RPMI8226 (cell line): ENCODE measurements around the gene HMGA1.
A peak's percentile ranks its signal among the peaks of the same experiment; 100 is the strongest.

ENCODE experiments used
- DNase-seq: peaks from one replicate; pipeline ENCODE4 v3.0.0-alpha.2; 2015

The HMGA1 gene, protein sequence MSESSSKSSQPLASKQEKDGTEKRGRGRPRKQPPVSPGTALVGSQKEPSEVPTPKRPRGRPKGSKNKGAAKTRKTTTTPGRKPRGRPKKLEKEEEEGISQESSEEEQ

GRCh38 chr6:34236443-34237315, at the start of gene HMGA1:
HMGA1 (plus strand) TSS chr6:34236873; CDS start chr6:34240781, 3,908 bp downstream.
- peak; percentile 98 for DNase-seq

- DNase-seq: peak; percentile 88
Observed at GRCh38 chr6:34189806-34190503, 46.7 kb upstream of the HMGA1 start.

GRCh38 chr6:34190504-34191122, 46.1 kb upstream of the HMGA1 start:
- DNase-seq: no peak

DNA sequence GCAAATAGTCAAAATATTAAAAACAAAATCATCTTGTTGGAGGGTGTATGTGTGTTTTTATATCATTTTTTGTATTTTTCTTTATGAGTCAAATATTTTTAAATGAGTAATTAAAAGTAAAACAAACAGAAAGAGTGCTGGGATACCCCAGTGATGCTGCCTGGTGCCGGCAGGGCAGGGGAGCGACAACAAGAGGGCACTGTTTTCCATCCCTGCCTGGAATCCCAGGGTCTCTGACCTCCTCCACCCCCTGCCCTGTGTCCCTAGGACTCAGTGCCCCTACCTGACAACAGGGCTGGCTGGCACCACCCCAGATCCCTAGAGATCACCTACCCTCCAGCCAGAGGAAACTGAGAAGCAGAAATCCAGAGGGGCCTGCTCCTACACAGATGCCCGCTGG, 41.9 kb upstream of the HMGA1 start:
- no peak for DNase-seq

DNA sequence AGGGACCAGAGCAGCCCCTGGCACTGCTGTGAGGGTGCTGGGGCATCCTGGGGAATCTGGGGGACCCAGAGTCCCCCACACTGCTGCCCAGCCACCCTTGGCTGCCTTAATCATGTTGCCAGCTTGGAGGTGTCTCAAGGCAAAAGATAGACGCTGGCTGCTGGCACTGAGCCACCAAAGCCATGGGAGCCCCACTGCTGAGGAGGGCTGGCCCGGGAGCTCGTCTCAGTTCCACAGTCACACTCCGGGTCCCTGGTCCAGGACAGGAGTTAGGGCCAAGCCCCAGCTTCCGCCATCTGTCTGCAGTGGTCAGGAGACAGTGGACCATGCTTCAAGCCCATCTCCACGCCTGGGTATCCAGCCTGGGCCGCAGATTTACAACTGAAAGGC, 41.0 kb upstream of the HMGA1 start:
- DNase-seq: no peak

GRCh38 chr6:34196116-34196832, 40.4 kb upstream of the HMGA1 start:
- peak; percentile 84 for DNase-seq

DNA sequence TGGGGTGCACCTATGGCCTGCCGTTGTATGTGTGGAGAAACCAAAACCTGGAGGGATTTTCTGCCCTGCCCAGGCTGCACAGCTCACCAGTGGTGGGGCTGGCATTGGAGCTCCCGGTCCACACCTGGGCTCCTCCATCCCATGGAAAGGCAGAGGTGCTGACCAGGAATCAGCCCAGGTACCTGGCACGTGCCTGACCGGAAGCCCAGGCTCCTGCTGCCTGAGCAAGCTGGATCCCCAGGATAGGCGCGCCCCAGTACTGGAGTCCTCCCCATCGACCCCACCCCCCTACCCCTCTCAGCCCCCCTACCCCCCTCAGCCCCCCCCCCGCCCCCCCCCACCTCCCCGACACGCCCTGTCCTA, 39.9 kb upstream of the HMGA1 start:
- DNase-seq: no peak

DNA sequence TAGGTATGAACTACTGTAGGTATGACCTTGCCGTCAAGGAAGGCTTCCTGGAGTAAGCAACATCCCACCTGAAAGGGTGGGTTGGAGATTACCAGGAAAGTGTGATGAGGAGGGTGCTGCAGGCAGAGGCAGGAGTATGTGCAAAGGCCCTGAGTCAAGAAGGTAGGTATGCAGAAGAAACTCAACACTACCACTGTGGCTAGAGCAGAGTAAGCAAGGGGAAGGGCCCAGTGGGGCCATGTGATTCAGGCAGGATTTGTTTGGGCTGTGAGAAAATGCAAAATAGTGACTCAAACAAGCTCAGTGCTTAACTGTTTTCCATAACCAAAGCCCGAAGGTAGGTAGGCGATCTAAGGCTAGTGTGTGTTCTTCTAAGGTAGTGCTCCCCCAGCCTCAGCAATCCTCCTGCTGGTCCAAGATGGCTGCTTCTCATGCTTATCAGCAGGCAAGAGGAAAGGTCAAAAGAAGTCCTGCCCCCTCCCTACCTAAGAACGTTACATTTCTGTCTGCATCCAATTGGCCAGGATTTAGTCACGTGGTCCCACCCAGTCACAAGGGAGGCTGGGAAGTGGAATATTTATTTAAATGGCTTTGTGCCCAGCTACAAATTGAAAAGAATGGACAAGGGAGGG, 36.2 kb upstream of the HMGA1 start:
- DNase-seq: no peak

DNA sequence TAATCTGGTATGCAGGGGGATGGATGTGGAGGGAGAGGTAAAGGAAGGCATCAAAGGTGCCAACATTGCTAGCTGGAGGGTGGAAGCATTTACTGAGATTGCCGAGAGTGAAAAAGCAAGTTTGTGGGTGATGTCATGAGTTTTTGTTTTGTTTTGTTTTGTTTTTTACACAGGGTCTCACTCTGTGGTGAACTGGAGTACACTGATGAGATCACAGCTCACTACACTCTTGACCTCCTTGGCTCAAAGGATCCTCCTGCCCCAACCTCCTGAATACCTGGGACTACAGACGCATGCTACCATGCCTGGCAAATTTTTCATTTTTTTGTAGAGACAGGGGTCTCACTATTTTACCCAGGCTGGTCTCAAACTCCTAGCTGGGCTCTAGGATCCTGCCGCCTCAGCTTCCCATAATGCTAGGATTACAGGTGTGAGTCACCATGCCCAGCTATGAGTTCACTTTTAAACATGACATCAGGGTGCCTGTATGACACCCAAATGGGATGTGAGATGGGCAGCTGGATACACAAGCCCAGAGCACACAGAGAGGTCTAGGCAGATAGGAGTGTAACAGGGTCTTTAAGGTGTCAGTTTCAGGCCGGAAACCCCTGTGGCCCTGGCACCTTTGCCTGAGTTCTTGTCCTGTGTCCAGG, 35.1 kb upstream of the HMGA1 start:
- no peak for DNase-seq

DNA sequence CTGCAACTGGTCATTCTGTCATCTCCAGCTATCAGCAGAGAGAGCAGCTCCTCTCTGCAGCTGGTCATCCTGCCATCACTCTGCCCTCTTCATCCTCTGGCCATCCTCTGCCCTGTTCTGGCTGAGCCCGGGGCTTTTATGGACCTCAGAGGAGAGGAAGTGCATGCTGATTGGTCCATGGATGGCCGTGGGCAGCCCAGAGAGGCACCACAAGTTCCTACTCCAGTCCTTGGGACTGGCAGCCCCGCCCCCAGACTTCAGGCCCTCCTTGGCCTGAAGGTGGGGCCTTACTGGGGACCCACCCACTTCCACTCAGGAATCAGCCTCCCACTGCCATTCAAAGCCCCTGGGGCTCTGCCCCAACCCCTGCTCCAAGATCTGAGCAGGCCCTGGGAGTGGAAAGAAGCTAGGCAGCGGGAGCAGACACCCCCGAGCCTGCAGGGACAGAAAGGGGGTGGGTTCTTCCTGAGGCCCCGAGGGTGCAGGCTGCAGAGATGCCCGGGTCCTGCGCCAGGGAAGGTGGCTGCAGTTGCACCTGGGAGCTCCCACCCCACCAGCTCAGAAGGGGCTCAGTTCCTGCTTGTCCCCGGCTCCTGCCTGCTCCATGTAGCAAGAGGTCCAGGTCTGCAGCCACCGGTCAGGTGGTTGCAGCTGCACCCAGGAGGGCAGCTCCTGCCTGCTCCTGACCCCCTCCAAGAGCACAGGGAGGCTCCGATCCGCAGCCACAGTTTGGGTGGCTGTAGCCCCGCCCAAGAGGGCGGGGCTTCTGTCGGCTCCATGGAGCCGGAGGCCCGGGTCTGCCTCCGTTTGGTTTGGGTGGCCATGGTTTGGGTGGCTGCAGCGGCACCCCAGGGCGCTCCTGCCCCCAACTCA, 34.1 kb upstream of the HMGA1 start:
- no peak for DNase-seq

DNA sequence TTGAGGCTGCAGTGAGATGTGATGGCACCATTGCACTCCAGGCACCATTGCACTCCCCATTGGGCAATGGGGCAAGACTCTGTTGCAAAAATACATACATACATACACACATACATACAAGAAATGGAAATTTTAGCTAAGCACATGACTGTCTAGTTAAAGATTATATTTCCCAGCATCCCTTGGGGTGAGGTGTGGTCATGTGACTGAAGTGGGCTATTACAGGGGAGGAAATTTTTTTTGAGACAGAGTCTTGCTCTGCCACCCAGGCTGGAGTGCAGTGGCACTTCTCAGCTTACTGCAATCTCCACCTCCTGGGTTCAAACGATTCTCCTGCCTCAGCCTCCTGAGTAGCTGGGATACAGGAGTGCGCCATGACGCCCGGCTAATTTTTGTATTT, 32.0 kb upstream of the HMGA1 start:
- DNase-seq: no peak

DNA sequence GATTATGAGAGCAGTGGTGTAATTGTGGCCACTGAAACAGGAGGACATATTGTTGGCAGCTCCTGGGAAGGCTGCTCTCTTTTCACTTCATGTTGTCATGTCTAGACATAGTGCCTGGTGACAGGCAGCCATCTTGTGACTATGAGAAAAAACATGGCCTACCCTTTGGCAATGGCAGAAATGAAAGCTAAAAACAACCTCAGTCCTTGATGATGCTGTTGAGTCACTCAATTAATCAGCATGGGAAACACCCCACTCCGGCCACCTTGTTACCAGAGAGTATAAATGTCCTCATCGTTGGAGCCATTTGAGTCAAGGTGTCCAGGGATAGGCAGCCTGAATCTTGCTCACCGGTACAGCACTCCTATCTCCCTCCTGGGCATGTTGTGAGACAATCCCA, 31.2 kb upstream of the HMGA1 start:
- no peak for DNase-seq

GRCh38 chr6:34205916-34206315, 30.8 kb upstream of the HMGA1 start:
- DNase-seq: no peak

DNA sequence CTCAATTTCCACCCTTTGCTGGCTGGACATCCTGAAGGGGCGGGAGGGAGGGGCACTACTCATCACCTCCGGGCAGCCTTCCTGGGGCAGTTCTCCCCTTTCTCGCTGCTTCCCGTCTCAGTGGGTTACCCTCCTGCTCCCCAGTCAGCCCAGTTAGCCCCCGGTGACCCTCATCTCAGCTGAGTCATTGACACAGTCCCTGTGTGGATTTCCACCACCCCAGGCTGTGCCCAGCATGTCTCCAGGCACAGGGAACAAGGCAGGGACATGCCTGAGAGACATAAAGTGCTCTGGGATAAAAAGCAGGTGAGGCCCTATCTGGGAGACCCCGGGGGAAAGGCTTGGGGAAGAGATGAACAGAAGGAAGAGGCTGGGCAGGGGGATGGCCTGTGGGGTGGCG, 29.9 kb upstream of the HMGA1 start:
- no peak for DNase-seq

DNA sequence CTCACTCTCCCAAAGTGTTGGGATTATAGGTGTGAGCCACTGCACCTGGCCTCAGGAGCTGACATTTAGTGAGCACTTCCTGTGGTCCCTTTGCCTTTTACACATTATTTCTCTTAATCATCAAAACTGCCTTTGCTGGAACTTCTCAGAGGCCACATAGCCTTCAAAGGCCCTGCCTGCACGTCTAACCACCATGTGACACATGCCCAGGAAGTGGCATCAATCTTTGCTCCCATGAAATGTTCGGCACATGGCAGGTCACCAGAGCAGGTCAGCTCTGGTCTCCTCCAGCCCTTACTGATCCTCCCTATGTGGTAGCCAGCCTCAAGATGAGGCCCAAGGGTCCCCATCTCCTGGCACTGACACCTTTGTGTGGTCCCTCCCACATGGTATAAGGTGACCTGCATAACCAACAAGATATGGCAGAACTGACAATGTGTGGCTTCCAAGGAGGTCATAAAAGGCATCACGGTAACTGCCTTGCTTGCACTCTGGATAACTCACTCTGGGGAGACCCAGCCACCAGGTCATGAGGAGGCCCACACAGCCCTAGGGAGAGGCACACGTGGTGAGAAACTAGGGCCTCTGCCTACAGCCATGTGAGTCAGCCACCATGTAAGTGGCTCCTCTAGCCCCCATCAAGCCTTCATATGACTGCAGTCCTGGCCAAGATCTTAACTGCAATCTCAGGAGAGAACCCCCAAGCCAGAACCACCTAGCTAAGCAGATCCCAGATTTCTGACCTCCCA, 28.8 kb upstream of the HMGA1 start:
- DNase-seq: no peak

GRCh38 chr6:34213772-34214171, 22.9 kb upstream of the HMGA1 start:
- no peak for DNase-seq

- no peak for DNase-seq
Observed at GRCh38 chr6:34218691-34219090, 18.0 kb upstream of the HMGA1 start.

DNA sequence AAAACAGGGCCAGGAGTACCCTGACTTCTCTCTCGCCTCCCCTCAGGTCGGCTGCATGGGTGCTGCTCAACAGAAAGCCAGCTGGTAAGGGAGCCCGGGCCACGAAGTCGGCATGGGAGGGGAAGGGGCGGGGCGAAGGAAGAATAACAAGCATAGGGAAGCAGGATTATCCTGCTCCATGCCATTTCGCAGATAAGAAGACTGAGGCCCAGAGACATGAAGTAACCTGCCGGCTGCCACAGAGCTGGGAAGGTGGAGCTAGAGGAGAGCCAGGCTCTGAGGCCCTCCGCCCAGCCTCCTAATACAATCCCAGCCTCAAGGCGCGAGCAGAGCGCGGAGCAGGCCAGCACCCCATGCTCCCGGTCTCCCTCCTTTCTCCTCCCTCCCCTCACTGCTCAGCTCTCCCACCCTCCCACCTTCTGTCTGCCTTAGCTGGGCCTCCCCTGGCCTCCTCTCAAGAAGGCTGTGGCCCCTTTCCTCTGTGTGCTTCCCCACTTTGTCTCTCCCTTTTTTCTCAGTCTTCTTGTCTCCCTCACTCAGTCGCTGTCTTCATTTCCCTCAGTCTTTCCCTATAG, 13.2 kb upstream of the HMGA1 start:
- no peak for DNase-seq
